ENCODE results near the gene BICDL1.

The BICDL1 gene

GRCh38 chr12:120110550-120111501 lies 121.8 kb downstream of the BICDL1 start:
- Histone ChIP-seq H3K9me3 (ENCODE audit: insufficient read depth, low read depth, low read length) (no peaks in the 10 kb centered on the region), H2AFZ (ENCODE audit: low read length) (no peak overlapping the region), H3K4me3 (ENCODE audit: low read length, poor library complexity, severe bottlenecking) (peak overlapping the region; percentile 60), H3K27me3 (ENCODE audit: insufficient read depth, low read length, poor library complexity, severe bottlenecking) (no peaks in the 10 kb centered on the region), H3K9me2 (replicated peaks; ENCODE audit: low read depth, low read length) (no peaks in the 10 kb centered on the region), H3K79me2 (ENCODE audit: insufficient read depth, low read length) (peaks cover 93% of the 10 kb centered on the region), H3K9ac (ENCODE audit: low read depth, low read length, poor library complexity, severe bottlenecking) (peak overlapping the region; percentile 24), H4K20me1 (ENCODE audit: insufficient read depth, low read length, poor library complexity, severe bottlenecking) (peaks cover 83% of the 10 kb centered on the region), H3K4me1 (ENCODE audit: insufficient read depth, low read length, poor library complexity, severe bottlenecking) (peaks cover 32% of the 10 kb centered on the region), H3F3A (ENCODE audit: low read depth) (no peaks in the 10 kb centered on the region), H3K4me2 (ENCODE audit: low read depth, low read length, poor library complexity, severe bottlenecking) (peak overlapping the region; percentile 68), H3K36me3 (ENCODE audit: insufficient read depth, low read length) (peaks cover 12% of the 10 kb centered on the region; the same call in 1 of the 2 replicates)
- TF ChIP-seq EZH2phosphoT487 (IDR thresholded peaks at IDR 0.05; ENCODE audit: borderline replicate concordance) = no peak
- no peak for TF ChIP-seq CTCF (conservative IDR thresholded peaks at IDR 0.05; ENCODE audit: low read length)

GRCh38 chr12:120115066-120115465 lies 126.0 kb downstream of the BICDL1 start:
- no peaks in the 10 kb centered on the region for H3K9me3 ChIP-seq (ENCODE audit: insufficient read depth, low read depth, low read length)
- no peaks in the 10 kb centered on the region for H3K36me3 ChIP-seq (ENCODE audit: insufficient read depth, low read length)
- peak overlapping the region; percentile 83 for H3K4me2 ChIP-seq (ENCODE audit: low read depth, low read length, poor library complexity, severe bottlenecking)
- no peaks in the 10 kb centered on the region for H3K27me3 ChIP-seq (ENCODE audit: insufficient read depth, low read length, poor library complexity, severe bottlenecking)
- H4K20me1 ChIP-seq (ENCODE audit: insufficient read depth, low read length, poor library complexity, severe bottlenecking) = peaks cover 73% of the 10 kb centered on the region
- H3F3A ChIP-seq (ENCODE audit: low read depth) = 0 out of 2 replicates have a peak, but pooled peaks cover 3% of the 10 kb centered on the region
- H3K9me2 ChIP-seq (replicated peaks; ENCODE audit: low read depth, low read length) = no peaks in the 10 kb centered on the region
- TF ChIP-seq EZH2phosphoT487 (IDR thresholded peaks at IDR 0.05; ENCODE audit: borderline replicate concordance) = no peak
- no peak for TF ChIP-seq CTCF (conservative IDR thresholded peaks at IDR 0.05; ENCODE audit: low read length)
- peak overlapping the region; percentile 87 for H3K4me3 ChIP-seq (ENCODE audit: low read length, poor library complexity, severe bottlenecking)
- no peak overlapping the region for H2AFZ ChIP-seq (ENCODE audit: low read length)
- peaks cover 52% of the 10 kb centered on the region for H3K4me1 ChIP-seq (ENCODE audit: insufficient read depth, low read length, poor library complexity, severe bottlenecking)
- peaks cover 74% of the 10 kb centered on the region for H3K79me2 ChIP-seq (ENCODE audit: insufficient read depth, low read length)
- H3K9ac ChIP-seq (ENCODE audit: low read depth, low read length, poor library complexity, severe bottlenecking) = peak overlapping the region; percentile 71

GRCh38 chr12:120115692-120116440 lies 126.8 kb downstream of the BICDL1 start:
- no peaks in the 10 kb centered on the region for H3K36me3 ChIP-seq (ENCODE audit: insufficient read depth, low read length)
- peaks cover 66% of the 10 kb centered on the region for H4K20me1 ChIP-seq (ENCODE audit: insufficient read depth, low read length, poor library complexity, severe bottlenecking)
- peak overlapping the region; percentile 87 for H3K4me3 ChIP-seq (ENCODE audit: low read length, poor library complexity, severe bottlenecking)
- peak overlapping the region; percentile 83 for H3K4me2 ChIP-seq (ENCODE audit: low read depth, low read length, poor library complexity, severe bottlenecking)
- peak overlapping the region; percentile 71 for H3K9ac ChIP-seq (ENCODE audit: low read depth, low read length, poor library complexity, severe bottlenecking)
- no peaks in the 10 kb centered on the region for H3K27me3 ChIP-seq (ENCODE audit: insufficient read depth, low read length, poor library complexity, severe bottlenecking)
- peaks cover 52% of the 10 kb centered on the region for H3K4me1 ChIP-seq (ENCODE audit: insufficient read depth, low read length, poor library complexity, severe bottlenecking)
- no peaks in the 10 kb centered on the region for H3K9me2 ChIP-seq (replicated peaks; ENCODE audit: low read depth, low read length)
- TF ChIP-seq EZH2phosphoT487 (IDR thresholded peaks at IDR 0.05; ENCODE audit: borderline replicate concordance) = no peak
- no peak for TF ChIP-seq CTCF (conservative IDR thresholded peaks at IDR 0.05; ENCODE audit: low read length)
- no peak overlapping the region for H2AFZ ChIP-seq (ENCODE audit: low read length)
- H3K79me2 ChIP-seq (ENCODE audit: insufficient read depth, low read length) = peaks cover 70% of the 10 kb centered on the region
- H3K9me3 ChIP-seq (ENCODE audit: insufficient read depth, low read depth, low read length) = no peaks in the 10 kb centered on the region
- H3F3A ChIP-seq (ENCODE audit: low read depth) = 0 out of 2 replicates have a peak, but pooled peaks cover 3% of the 10 kb centered on the region
